Measurements from ENCODE around the gene MBP. TPM values are rescaled to one million over a fixed set of nuclear protein-coding genes. Genes with fewer than 3 reads are reported as not detected.
A peak's percentile ranks its signal among the peaks of the same experiment; 100 is the strongest.

MBP gene
- total and polyA plus RNA-seq, 10 of the 15 experiments (the other 5 are each of a cell fraction or from before 2014, with no cell fraction given) = 12.2 to 67.8 (median 42.1) TPM

DNA sequence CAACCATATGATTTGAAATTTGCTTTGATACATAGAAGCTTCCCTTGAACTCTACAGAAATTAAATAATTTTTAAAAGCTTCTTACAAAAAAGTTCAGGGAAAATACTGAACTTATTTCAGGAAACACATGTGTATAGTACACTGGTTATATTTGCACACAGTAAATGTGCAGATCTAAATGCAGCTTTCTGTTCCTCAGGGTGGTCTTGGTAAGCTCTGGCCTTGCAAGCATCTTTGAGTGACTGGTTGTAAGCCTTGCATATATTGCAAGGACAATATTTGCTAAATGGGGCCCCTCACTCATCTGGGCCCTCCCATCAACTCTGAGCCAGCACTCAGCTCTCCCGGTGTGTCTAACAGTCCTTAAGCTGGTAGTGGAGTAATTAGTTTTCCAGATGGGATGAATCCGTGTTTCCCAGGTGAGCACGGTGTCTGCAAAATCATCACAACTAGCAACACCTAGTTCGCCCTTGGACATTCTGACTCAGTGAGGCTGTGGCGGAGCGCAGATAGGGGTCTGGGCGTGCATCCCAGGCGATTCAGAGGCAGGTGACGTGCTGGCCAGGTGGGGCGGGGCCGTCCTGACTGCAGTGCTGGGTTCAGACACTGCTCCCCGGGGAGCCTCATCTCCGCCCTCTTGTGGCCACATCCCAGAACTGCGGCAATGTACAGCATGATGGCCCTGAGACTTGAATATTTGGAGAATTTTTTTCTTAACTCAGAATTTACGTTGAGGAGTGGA is 149.6 kb downstream of the MBP start (continued):
- TF ChIP-seq RAD51 (IDR thresholded peaks at IDR 0.05) (no peak), NKRF (conservative IDR thresholded peaks at IDR 0.05) (no peak), CREB1 (IDR thresholded peaks at IDR 0.05; ENCODE audit: low read depth) (peak; percentile 48; the same call in 1 of the 2 replicates), EP300 (IDR thresholded peaks at IDR 0.05; ENCODE audit: borderline replicate concordance in 1 of 2, control insufficient read depth in 1 of 2, low read depth in 2 of 2, low read length in 2 of 2) (no peak), YY1 (IDR thresholded peaks at IDR 0.05; ENCODE audit: low read depth, low read length) (peak; percentile 75), USF1 (IDR thresholded peaks at IDR 0.05; ENCODE audit: borderline replicate concordance, extremely low read length, insufficient read depth, low read depth, low read length) (no peak), FOXK2 (IDR thresholded peaks at IDR 0.05) (no peak), EED (IDR thresholded peaks at IDR 0.05; ENCODE audit: low read depth) (no peak), MTA2 (IDR thresholded peaks at IDR 0.05; ENCODE audit: low read depth) (0 out of 2 replicates have a peak, but pooled peaks have one; percentile 12), PML (IDR thresholded peaks at IDR 0.05; ENCODE audit: low read length) (no peak), RB1 (IDR thresholded peaks at IDR 0.05; ENCODE audit: borderline replicate concordance) (peak; percentile 65; the same call in 1 of the 2 replicates), ATF2 (IDR thresholded peaks at IDR 0.05; ENCODE audit: low read length) (no peak), IRF3 (IDR thresholded peaks at IDR 0.05) (no peak), RFX5 (IDR thresholded peaks at IDR 0.05; ENCODE audit: low read depth, low read length) (no peak), RUNX3 (IDR thresholded peaks at IDR 0.05; ENCODE audit: low read length) (peak; percentile 22; the same call in 1 of the 2 replicates), MTA3 (IDR thresholded peaks at IDR 0.05; ENCODE audit: borderline replicate concordance, low read length) (no peak), KLF5 (IDR thresholded peaks at IDR 0.05; ENCODE audit: partially characterized antibody) (peak; percentile 31), SP1 (IDR thresholded peaks at IDR 0.05; ENCODE audit: low read depth, low read length) (peak; percentile 18), RELB (IDR thresholded peaks at IDR 0.05; ENCODE audit: low read depth) (no peak), CHD1 (IDR thresholded peaks at IDR 0.05; ENCODE audit: low read depth, low read length) (no peak), CEBPB (IDR thresholded peaks at IDR 0.05; ENCODE audit: borderline replicate concordance in 1 of 2, low read depth in 2 of 2, low read length in 2 of 2) (no peak)
- TF ChIP-seq, protein P1, sequence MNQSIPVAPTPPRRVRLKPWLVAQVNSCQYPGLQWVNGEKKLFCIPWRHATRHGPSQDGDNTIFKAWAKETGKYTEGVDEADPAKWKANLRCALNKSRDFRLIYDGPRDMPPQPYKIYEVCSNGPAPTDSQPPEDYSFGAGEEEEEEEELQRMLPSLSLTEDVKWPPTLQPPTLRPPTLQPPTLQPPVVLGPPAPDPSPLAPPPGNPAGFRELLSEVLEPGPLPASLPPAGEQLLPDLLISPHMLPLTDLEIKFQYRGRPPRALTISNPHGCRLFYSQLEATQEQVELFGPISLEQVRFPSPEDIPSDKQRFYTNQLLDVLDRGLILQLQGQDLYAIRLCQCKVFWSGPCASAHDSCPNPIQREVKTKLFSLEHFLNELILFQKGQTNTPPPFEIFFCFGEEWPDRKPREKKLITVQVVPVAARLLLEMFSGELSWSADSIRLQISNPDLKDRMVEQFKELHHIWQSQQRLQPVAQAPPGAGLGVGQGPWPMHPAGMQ (IDR thresholded peaks at IDR 0.05; ENCODE audit: borderline replicate concordance) = no peak

All from GM12878 (cell line).